Stomach (tissue), 4 donors: ENCODE measurements around the gene TARBP1.

Experiments
- POLR2A ChIP-seq, 4 donors: fragments of 450-650 bp; IDR thresholded peaks; one replicate each; pipeline ENCODE4 v1.6.1; 2016; ENCODE audit warnings: antibody characterized with exemption in 4 of 4, control low read depth in 2 of 4, mild to moderate bottlenecking in 1 of 4, moderate library complexity in 1 of 4
- POLR2AphosphoS5 ChIP-seq, 3 donors: sonication (generic); formaldehyde crosslinking; IDR thresholded peaks; one replicate each; pipeline ENCODE4 v1.6.1; 2016; ENCODE audit warnings: antibody characterized with exemption in 3 of 3
- TF ChIP-seq, protein P1 (sequence below), 7 experiments: fragments of 450-650 bp in 4 of 7; fragments of 200-600 bp in 3 of 7; sonication (generic) in 3 of 7; IDR thresholded peaks; one replicate each; pipeline ENCODE4 v1.5.1; 2016 to 2019; ENCODE audit warnings: antibody characterized with exemption in 7 of 7, control low read depth in 2 of 7, mild to moderate bottlenecking in 1 of 7

DNA sequence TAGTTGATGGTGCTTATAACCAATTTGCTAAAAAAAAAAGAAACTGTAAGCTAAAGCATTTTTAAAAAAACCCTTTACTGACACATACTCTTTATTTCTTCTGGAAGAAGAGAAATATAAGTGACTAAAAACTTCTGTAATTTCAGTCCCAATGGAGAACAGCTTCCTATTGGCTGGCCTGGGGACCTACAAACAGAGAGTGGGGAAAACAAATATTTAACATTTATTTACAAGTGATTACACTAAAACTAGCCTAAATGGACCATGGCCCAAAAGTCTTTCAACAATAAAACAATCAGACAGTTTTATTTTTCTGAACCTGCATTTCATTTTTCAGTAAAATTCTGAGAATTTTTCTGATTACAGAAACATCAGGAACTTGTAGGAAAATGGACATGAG is 15.2 kb downstream of the TARBP1 start:
- TF ChIP-seq POLR2AphosphoS5 (IDR thresholded peaks at IDR 0.05) (no peak), POLR2A (IDR thresholded peaks at IDR 0.05) (no peak)
- TF ChIP-seq, protein P1, sequence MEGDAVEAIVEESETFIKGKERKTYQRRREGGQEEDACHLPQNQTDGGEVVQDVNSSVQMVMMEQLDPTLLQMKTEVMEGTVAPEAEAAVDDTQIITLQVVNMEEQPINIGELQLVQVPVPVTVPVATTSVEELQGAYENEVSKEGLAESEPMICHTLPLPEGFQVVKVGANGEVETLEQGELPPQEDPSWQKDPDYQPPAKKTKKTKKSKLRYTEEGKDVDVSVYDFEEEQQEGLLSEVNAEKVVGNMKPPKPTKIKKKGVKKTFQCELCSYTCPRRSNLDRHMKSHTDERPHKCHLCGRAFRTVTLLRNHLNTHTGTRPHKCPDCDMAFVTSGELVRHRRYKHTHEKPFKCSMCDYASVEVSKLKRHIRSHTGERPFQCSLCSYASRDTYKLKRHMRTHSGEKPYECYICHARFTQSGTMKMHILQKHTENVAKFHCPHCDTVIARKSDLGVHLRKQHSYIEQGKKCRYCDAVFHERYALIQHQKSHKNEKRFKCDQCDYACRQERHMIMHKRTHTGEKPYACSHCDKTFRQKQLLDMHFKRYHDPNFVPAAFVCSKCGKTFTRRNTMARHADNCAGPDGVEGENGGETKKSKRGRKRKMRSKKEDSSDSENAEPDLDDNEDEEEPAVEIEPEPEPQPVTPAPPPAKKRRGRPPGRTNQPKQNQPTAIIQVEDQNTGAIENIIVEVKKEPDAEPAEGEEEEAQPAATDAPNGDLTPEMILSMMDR (IDR thresholded peaks at IDR 0.05), result no peak
